OCI-LY1 (cell line): ENCODE measurements around the gene HECW1.

Source experiments
- H2AFZ ChIP-seq: fragments of 200-600 bp; sonication (generic), shearing (Covaris generic); 2 replicates; pipeline ENCODE4 v1.6.0; 2014; ENCODE audit warnings: antibody characterized with exemption, mild to moderate bottlenecking, low read length
- H3F3A ChIP-seq: fragments of 200-600 bp; sonication (generic), shearing (Covaris generic); 2 replicates; pipeline ENCODE4 v1.6.0; 2014; ENCODE audit warnings: mild to moderate bottlenecking, antibody characterized with exemption, low read length, moderate library complexity; ENCODE audit not compliant: insufficient read depth
- H3K27ac ChIP-seq: fragments of 200-600 bp; sonication (generic); 2 replicates; pipeline ENCODE4 v1.5.1; 2014; ENCODE audit warnings: low read length, mixed run types, mild to moderate bottlenecking, low read depth; ENCODE audit not compliant: poor library complexity, severe bottlenecking
- H3K27me3 ChIP-seq: fragments of 200-600 bp; sonication (generic); 2 replicates; pipeline ENCODE4 v1.6.0; 2014; ENCODE audit warnings: antibody characterized with exemption, mild to moderate bottlenecking, low read length, moderate library complexity; ENCODE audit not compliant: insufficient read depth
- H3K36me3 ChIP-seq: fragments of 200-600 bp; sonication (generic); 2 replicates; pipeline ENCODE4 v1.6.1; 2014; ENCODE audit warnings: mild to moderate bottlenecking, antibody characterized with exemption, low read length, moderate library complexity, mixed read lengths; ENCODE audit not compliant: insufficient read depth
- H3K4me1 ChIP-seq: fragments of 200-600 bp; sonication (generic); 2 replicates; pipeline ENCODE4 v1.5.1; 2014; ENCODE audit warnings: mild to moderate bottlenecking, low read length, moderate library complexity; ENCODE audit not compliant: insufficient read depth, severe bottlenecking
- H3K4me2 ChIP-seq: fragments of 200-600 bp; sonication (generic), shearing (Covaris generic); 2 replicates; pipeline ENCODE4 v1.6.1; 2014; ENCODE audit warnings: low read length
- H3K4me3 ChIP-seq: fragments of 200-600 bp; sonication (generic); 2 replicates; pipeline ENCODE4 v1.5.1; 2014; ENCODE audit warnings: low read length, low read depth, mild to moderate bottlenecking, mixed read lengths; ENCODE audit not compliant: poor library complexity, severe bottlenecking
- H3K79me2 ChIP-seq: fragments of 200-600 bp; shearing (Covaris generic); 2 replicates; pipeline ENCODE4 v1.6.1; 2016; ENCODE audit warnings: mixed run types, low read length, mixed read lengths; ENCODE audit not compliant: insufficient read depth
- H3K9ac ChIP-seq: fragments of 200-600 bp; sonication (generic), shearing (Covaris generic); 2 replicates; pipeline ENCODE4 v1.6.1; 2014; ENCODE audit warnings: mild to moderate bottlenecking, low read length, mixed read lengths
- H3K9me2 ChIP-seq: fragments of 200-600 bp; sonication (generic), shearing (Covaris generic); 2 replicates; pipeline ENCODE4 v1.6.1; 2014; ENCODE audit warnings: low read depth, mild to moderate bottlenecking, low read length, mixed read lengths
- H3K9me3 ChIP-seq: fragments of 200-600 bp; shearing (Covaris generic); 2 replicates; pipeline ENCODE4 v1.6.1; 2014; ENCODE audit warnings: low read length, mixed read lengths
- H4K20me1 ChIP-seq: fragments of 200-600 bp; sonication (generic), shearing (Covaris generic); 2 replicates; pipeline ENCODE4 v1.6.0; 2016; ENCODE audit warnings: mild to moderate bottlenecking, low read length; ENCODE audit not compliant: insufficient read depth
- EZH2 ChIP-seq: fragments of 200-600 bp; sonication (generic), shearing (Covaris generic); IDR thresholded peaks from 2 replicates; pipeline ENCODE4 v1.8.0; 2017; ENCODE audit warnings: borderline replicate concordance, mixed run types, mild to moderate bottlenecking, antibody characterized with exemption, low read length, moderate library complexity, mixed read lengths
- TF ChIP-seq, protein P1 (sequence below): fragments of 200-600 bp; sonication (generic), shearing (Covaris generic); IDR thresholded peaks from 2 replicates; pipeline ENCODE4 v1.5.1; 2017; ENCODE audit warnings: mild to moderate bottlenecking, antibody characterized with exemption, low read length, moderate library complexity, mixed read lengths

Gene HECW1

GRCh38 chr7:43195256-43195655, 82.8 kb downstream of the HECW1 start:
- Histone ChIP-seq H3K27me3 (no peaks in the 10 kb centered on the region), H3K4me1 (no peaks in the 10 kb centered on the region), H2AFZ (no peak overlapping the region), H3K79me2 (no peaks in the 10 kb centered on the region), H3K4me2 (no peak overlapping the region), H3K27ac (no peak overlapping the region), H3K9ac (no peak overlapping the region), H3K9me3 (no peaks in the 10 kb centered on the region), H3K4me3 (no peak overlapping the region), H3F3A (no peaks in the 10 kb centered on the region), H3K9me2 (no peaks in the 10 kb centered on the region), H4K20me1 (no peaks in the 10 kb centered on the region), H3K36me3 (no peaks in the 10 kb centered on the region)
- TF ChIP-seq EZH2 = no peak
- TF ChIP-seq, protein P1, sequence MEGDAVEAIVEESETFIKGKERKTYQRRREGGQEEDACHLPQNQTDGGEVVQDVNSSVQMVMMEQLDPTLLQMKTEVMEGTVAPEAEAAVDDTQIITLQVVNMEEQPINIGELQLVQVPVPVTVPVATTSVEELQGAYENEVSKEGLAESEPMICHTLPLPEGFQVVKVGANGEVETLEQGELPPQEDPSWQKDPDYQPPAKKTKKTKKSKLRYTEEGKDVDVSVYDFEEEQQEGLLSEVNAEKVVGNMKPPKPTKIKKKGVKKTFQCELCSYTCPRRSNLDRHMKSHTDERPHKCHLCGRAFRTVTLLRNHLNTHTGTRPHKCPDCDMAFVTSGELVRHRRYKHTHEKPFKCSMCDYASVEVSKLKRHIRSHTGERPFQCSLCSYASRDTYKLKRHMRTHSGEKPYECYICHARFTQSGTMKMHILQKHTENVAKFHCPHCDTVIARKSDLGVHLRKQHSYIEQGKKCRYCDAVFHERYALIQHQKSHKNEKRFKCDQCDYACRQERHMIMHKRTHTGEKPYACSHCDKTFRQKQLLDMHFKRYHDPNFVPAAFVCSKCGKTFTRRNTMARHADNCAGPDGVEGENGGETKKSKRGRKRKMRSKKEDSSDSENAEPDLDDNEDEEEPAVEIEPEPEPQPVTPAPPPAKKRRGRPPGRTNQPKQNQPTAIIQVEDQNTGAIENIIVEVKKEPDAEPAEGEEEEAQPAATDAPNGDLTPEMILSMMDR = no peak

DNA sequence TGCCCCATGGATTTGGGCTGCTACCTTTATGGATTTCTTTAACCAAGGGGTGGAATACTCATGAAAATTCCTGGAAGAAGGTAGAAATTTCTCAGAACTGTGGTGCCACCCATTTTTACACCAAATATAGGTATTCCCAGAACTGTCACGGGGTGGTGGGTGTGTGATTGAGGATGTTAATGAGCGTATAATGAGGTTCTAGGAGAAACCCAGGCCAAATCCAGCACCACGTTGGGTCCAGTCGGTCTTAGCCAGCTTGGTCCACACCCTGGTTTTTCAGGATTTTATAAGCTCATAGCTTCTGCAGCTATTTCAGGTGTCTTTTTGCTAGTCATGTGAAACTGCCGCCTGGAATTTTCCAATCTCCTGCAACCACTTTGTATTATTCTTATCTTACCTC, 83.3 kb downstream of the HECW1 start:
- H3K79me2 ChIP-seq = no peaks in the 10 kb centered on the region
- no peaks in the 10 kb centered on the region for H3K36me3 ChIP-seq
- no peak for TF ChIP-seq EZH2
- TF ChIP-seq, protein P1 = no peak
- no peak overlapping the region for H3K4me2 ChIP-seq
- H3K4me1 ChIP-seq = no peaks in the 10 kb centered on the region
- no peaks in the 10 kb centered on the region for H3K9me3 ChIP-seq
- H4K20me1 ChIP-seq = no peaks in the 10 kb centered on the region
- no peaks in the 10 kb centered on the region for H3F3A ChIP-seq
- H2AFZ ChIP-seq = no peak overlapping the region
- H3K9ac ChIP-seq = no peak overlapping the region
- H3K27ac ChIP-seq = no peak overlapping the region
- no peaks in the 10 kb centered on the region for H3K9me2 ChIP-seq
- no peaks in the 10 kb centered on the region for H3K27me3 ChIP-seq
- no peak overlapping the region for H3K4me3 ChIP-seq

- Histone ChIP-seq H4K20me1 (no peaks in the 10 kb centered on the region), H3K9me2 (no peaks in the 10 kb centered on the region), H3K27ac (no peak overlapping the region), H3F3A (no peaks in the 10 kb centered on the region), H3K36me3 (no peaks in the 10 kb centered on the region), H2AFZ (no peak overlapping the region), H3K9me3 (no peaks in the 10 kb centered on the region), H3K9ac (no peak overlapping the region), H3K4me2 (no peak overlapping the region), H3K27me3 (no peaks in the 10 kb centered on the region), H3K4me3 (no peak overlapping the region), H3K4me1 (no peaks in the 10 kb centered on the region), H3K79me2 (no peaks in the 10 kb centered on the region)
- TF ChIP-seq EZH2 = no peak
- TF ChIP-seq, protein P1 = no peak
These were observed 83.9 kb downstream of the HECW1 start for GRCh38 chr7:43196379-43196778.
